ENCODE measurements around the gene DYRK1B. TPM values are rescaled to one million over a fixed set of nuclear protein-coding genes. Genes with fewer than 3 reads are reported as not detected.

DYRK1B gene
- total and polyA plus RNA-seq, 12 donors: 7.3 to 43.5 (median 29.3) TPM

- WGBS, 2 donors: 65 to 69% methylated on average over 4 of the region's 4 CpGs
- Histone ChIP-seq H3K27ac (peak overlapping the region in 1 of 10 donors; percentile 13), H3K27me3 (no peaks in the 10 kb centered on the region), H3K4me3 (peak overlapping the region in 1 of 10 donors; percentile 97), H3K36me3 (peaks cover 0 to 12% (median 6%) of the 10 kb centered on the region in 9 donors), H3K9me3 (no peaks in the 10 kb centered on the region), H3K4me1 (peaks cover 4 to 54% (median 46%) of the 10 kb centered on the region in 9 donors)
- DNase-seq (no peak), ATAC-seq (no peak)
- TF ChIP-seq, protein P1, sequence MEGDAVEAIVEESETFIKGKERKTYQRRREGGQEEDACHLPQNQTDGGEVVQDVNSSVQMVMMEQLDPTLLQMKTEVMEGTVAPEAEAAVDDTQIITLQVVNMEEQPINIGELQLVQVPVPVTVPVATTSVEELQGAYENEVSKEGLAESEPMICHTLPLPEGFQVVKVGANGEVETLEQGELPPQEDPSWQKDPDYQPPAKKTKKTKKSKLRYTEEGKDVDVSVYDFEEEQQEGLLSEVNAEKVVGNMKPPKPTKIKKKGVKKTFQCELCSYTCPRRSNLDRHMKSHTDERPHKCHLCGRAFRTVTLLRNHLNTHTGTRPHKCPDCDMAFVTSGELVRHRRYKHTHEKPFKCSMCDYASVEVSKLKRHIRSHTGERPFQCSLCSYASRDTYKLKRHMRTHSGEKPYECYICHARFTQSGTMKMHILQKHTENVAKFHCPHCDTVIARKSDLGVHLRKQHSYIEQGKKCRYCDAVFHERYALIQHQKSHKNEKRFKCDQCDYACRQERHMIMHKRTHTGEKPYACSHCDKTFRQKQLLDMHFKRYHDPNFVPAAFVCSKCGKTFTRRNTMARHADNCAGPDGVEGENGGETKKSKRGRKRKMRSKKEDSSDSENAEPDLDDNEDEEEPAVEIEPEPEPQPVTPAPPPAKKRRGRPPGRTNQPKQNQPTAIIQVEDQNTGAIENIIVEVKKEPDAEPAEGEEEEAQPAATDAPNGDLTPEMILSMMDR (IDR thresholded peaks at IDR 0.05): peak; percentile 34 to 73 (median 64)
- intact Hi-C loops (cut with DNase I): loop anchor here (1.0 to 10.0 kb wide), 6 partner anchors 49 to 299 kb away; partner anchors contain the start of gene EID2 (in 1 of the 10)
Measured at GRCh38 chr19:39843919-39844793, 10.2 kb upstream of the DYRK1B start.

GRCh38 chr19:39842693-39843435, 8.9 kb upstream of the DYRK1B start:
- peak overlapping the region in 4 of 10 donors; percentile 17 to 69 (median 46) for H3K27ac ChIP-seq
- H3K36me3 ChIP-seq: peaks cover 0 to 25% (median 14%) of the 10 kb centered on the region in 9 donors
- ATAC-seq: no peak
- intact Hi-C loops (cut with DNase I): loop anchor here in 7 of 10 donors (2.0 to 10.0 kb wide), 5 partner anchors 48 to 298 kb away; partner anchors contain the start of gene EID2 (in 1 of the 7)
- peak overlapping the region in 2 of 10 donors; percentile 32 to 51 for H3K4me3 ChIP-seq
- TF ChIP-seq, protein P1 (IDR thresholded peaks at IDR 0.05): peak in 1 of 9 donors; percentile 1
- no peaks in the 10 kb centered on the region for H3K9me3 ChIP-seq
- 79 to 83% methylated on average over 7 of the region's 7 CpGs for WGBS, 2 donors
- DNase-seq: no peak
- peaks cover 4 to 54% (median 46%) of the 10 kb centered on the region in 9 donors for H3K4me1 ChIP-seq
- H3K27me3 ChIP-seq: no peaks in the 10 kb centered on the region

- no peak for ATAC-seq
Measured at GRCh38 chr19:39841041-39841440, 7.1 kb upstream of the DYRK1B start.

More at GRCh38 chr19:39841041-39841440, 7.1 kb upstream of the DYRK1B start:
- Histone ChIP-seq H3K27me3 (no peaks in the 10 kb centered on the region), H3K36me3 (peaks cover 0 to 43% (median 29%) of the 10 kb centered on the region in 9 donors), H3K9me3 (no peaks in the 10 kb centered on the region), H3K27ac (no peak overlapping the region), H3K4me3 (no peak overlapping the region), H3K4me1 (peaks cover 0 to 46% (median 39%) of the 10 kb centered on the region in 9 donors)
- DNase-seq: no peak
- intact Hi-C loops (cut with DNase I): loop anchor here in 4 of 10 donors (5.0 to 10.0 kb wide), 3 partner anchors 49 to 296 kb away; partner anchors contain the start of gene EID2 (in 1 of the 4)
- TF ChIP-seq, protein P1 (IDR thresholded peaks at IDR 0.05): no peak
- WGBS, 2 donors: 95 to 96% methylated on average over 4 of the region's 4 CpGs

Measured in heart right ventricle (tissue), 16 donors.